Prostate gland (tissue), 2 donors: ENCODE results near the gene KDM6A. TPM values are rescaled to one million over a fixed set of nuclear protein-coding genes. Genes with fewer than 3 reads are reported as not detected.

Experiments
- DNase-seq: peaks from one replicate; pipeline ENCODE4 v3.0.0-alpha.2; 2019; ENCODE audit warnings: low spot score
- H3K27ac ChIP-seq, 2 donors: fragments of 200-600 bp; sonication (generic); 2 replicates each; pipeline ENCODE4 v1.5.1; 2017 to 2019
- H3K27me3 ChIP-seq: fragments of 200-600 bp; sonication (generic); replicated peaks from 2 replicates; pipeline ENCODE4 v1.5.1; 2019; ENCODE audit not compliant: insufficient read depth
- H3K36me3 ChIP-seq, 2 donors: fragments of 200-600 bp; sonication (generic); 1 replicate in 1 of 2; 2 replicates in 1 of 2; pipeline versions ENCODE4 v1.5.1 to v1.8.1; 2017 to 2019
- H3K4me1 ChIP-seq: fragments of 200-600 bp; sonication (generic); replicated peaks from 2 replicates; pipeline ENCODE4 v1.5.1; 2019
- H3K4me3 ChIP-seq, 2 donors: fragments of 200-600 bp; sonication (generic); 2 replicates each; pipeline ENCODE4 v1.5.1; 2017 to 2019
- H3K9me3 ChIP-seq: fragments of 200-600 bp; sonication (generic); 2 replicates; pipeline ENCODE4 v1.5.1; 2017
- CTCF ChIP-seq, 4 experiments: fragments of 200-600 bp in 2 of 4; fragments of 450-650 bp in 2 of 4; sonication (generic) in 2 of 4; IDR thresholded peaks; 1 replicate in 3 of 4; 2 replicates in 1 of 4; pipeline ENCODE4 v1.5.1; 2016 to 2019; ENCODE audit warnings: antibody characterized with exemption in 4 of 4, mild to moderate bottlenecking in 2 of 4, moderate library complexity in 2 of 4
- POLR2A ChIP-seq: fragments of 450-650 bp; IDR thresholded peaks from one replicate; pipeline ENCODE4 v1.6.1; 2016; ENCODE audit warnings: antibody characterized with exemption, mild to moderate bottlenecking
- POLR2AphosphoS5 ChIP-seq: sonication (generic); formaldehyde crosslinking; IDR thresholded peaks from one replicate; pipeline ENCODE4 v1.6.1; 2017; ENCODE audit warnings: antibody characterized with exemption
- WGBS: methylation state at CpG from one replicate; pipeline ENCODE4 v1.1.5; 2018; 5-methylcytosine and 5-hydroxymethylcytosine counted together
- intact Hi-C: fragments of 100-400 bp; cut with DNase I; formaldehyde crosslinking; loops from one replicate; pipeline ENCODE4 v1.14.2; 2022
- total RNA-seq, 2 donors: library from RNA; depleted of rRNA; stranded (reverse); fragments of >200 nt; gene quantifications; one replicate each; pipeline ENCODE4 v1.1.0, GENCODE V29; 2016

KDM6A gene
- total RNA-seq, 2 donors from 2014 or later = 30.1 to 45.1 TPM

DNA sequence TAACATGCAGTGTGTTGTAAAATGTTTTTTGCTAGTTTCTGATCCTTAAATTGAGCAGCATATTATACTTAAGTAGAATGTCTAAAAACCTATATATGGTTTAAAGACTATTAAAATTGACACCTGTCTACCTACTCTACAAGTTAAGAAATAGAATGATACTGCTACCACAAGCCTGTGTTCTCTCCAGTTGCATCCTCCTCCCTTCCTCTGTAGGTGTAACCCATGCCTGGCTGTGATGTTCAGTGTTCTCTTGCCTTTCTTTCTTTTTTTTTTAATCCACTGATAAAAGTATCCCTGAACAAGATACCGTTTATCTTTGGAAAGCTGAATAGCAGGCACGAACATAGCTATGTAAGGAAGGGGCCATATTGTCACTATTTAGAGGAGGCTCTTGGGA, 99.1 kb downstream of the KDM6A start:
- no peaks in the 10 kb centered on the region for H3K9me3 ChIP-seq
- no peaks in the 10 kb centered on the region for H3K36me3 ChIP-seq
- DNase-seq = no peak
- H3K27me3 ChIP-seq = no peaks in the 10 kb centered on the region
- TF ChIP-seq POLR2A (no peak), POLR2AphosphoS5 (no peak), CTCF (IDR thresholded peaks at IDR 0.05) (no peak)
- no peak overlapping the region for H3K27ac ChIP-seq
- no peaks in the 10 kb centered on the region for H3K4me1 ChIP-seq
- intact Hi-C loops = no loop called here
- H3K4me3 ChIP-seq = no peak overlapping the region
- 38% methylated on average over 2 of the region's 2 CpGs for WGBS

- intact Hi-C loops = no loop called here
- no peaks in the 10 kb centered on the region for H3K27me3 ChIP-seq
- H3K4me1 ChIP-seq = no peaks in the 10 kb centered on the region
- H3K27ac ChIP-seq = no peak overlapping the region
- DNase-seq = no peak
- no peaks in the 10 kb centered on the region for H3K36me3 ChIP-seq
- WGBS = 97% methylated on average over 5 of the region's 5 CpGs
- no peaks in the 10 kb centered on the region for H3K9me3 ChIP-seq
- no peak overlapping the region for H3K4me3 ChIP-seq
- TF ChIP-seq POLR2A (no peak), POLR2AphosphoS5 (no peak), CTCF (IDR thresholded peaks at IDR 0.05) (no peak)
Observed at GRCh38 chrX:44973420-44973932, 100.5 kb downstream of the KDM6A start.

GRCh38 chrX:44974451-44974850, 101.5 kb downstream of the KDM6A start:
- Histone ChIP-seq H3K4me1 (no peaks in the 10 kb centered on the region), H3K27me3 (no peaks in the 10 kb centered on the region), H3K4me3 (no peak overlapping the region), H3K9me3 (no peaks in the 10 kb centered on the region), H3K36me3 (no peaks in the 10 kb centered on the region), H3K27ac (no peak overlapping the region)
- no peak for DNase-seq
- TF ChIP-seq POLR2AphosphoS5 (no peak), CTCF (IDR thresholded peaks at IDR 0.05) (no peak), POLR2A (no peak)
- 50% methylated on average over 2 of the region's 2 CpGs for WGBS
- intact Hi-C loops = no loop called here

GRCh38 chrX:44975666-44976263, 102.8 kb downstream of the KDM6A start:
- intact Hi-C loops = no loop called here
- H3K27me3 ChIP-seq = no peaks in the 10 kb centered on the region
- H3K9me3 ChIP-seq = no peaks in the 10 kb centered on the region
- no peaks in the 10 kb centered on the region for H3K4me1 ChIP-seq
- no peak overlapping the region for H3K4me3 ChIP-seq
- H3K36me3 ChIP-seq = no peaks in the 10 kb centered on the region
- no peak for TF ChIP-seq POLR2A
- no peak for TF ChIP-seq POLR2AphosphoS5
- TF ChIP-seq CTCF (IDR thresholded peaks at IDR 0.05) = no peak
- no peak overlapping the region for H3K27ac ChIP-seq
- no peak for DNase-seq

GRCh38 chrX:44978976-44979375, 106.0 kb downstream of the KDM6A start:
- 95% methylated on average over 3 of the region's 3 CpGs for WGBS
- intact Hi-C loops = no loop called here

More at GRCh38 chrX:44978976-44979375, 106.0 kb downstream of the KDM6A start:
- Histone ChIP-seq H3K4me3 (no peak overlapping the region), H3K4me1 (no peaks in the 10 kb centered on the region), H3K27me3 (no peaks in the 10 kb centered on the region), H3K27ac (no peak overlapping the region), H3K36me3 (no peaks in the 10 kb centered on the region), H3K9me3 (no peaks in the 10 kb centered on the region)
- TF ChIP-seq POLR2A = no peak
- TF ChIP-seq CTCF (IDR thresholded peaks at IDR 0.05) = no peak
- no peak for TF ChIP-seq POLR2AphosphoS5
- DNase-seq = no peak
